HepG2 (cell line): ENCODE results near the gene SPHK1. TPM values are rescaled to one million over a fixed set of nuclear protein-coding genes. Genes with fewer than 3 reads are reported as not detected.

Source experiments
- ATAC-seq: fragments of 200-7000 bp; cut with Tn5 transposase; 3 replicates; pipeline ENCODE4 v1.9.1; 2020; ENCODE audit warnings: mild to moderate bottlenecking, moderate library complexity
- BruUV-seq: library from RNA; stranded (reverse); fragments of 400-500 nt; replicated peaks from 2 replicates; lab custom pipeline; 2021; lab: Mats Ljungman, UMichigan
- CTCF ChIA-PET: fragments of 300-600 bp; formaldehyde crosslinking; extraction: SDS; loops from one replicate; lab custom pipeline; 2021; ENCODE audit warnings: low total read pairs, inconsistent platforms, low intra/inter-chr PET ratio; lab: Yijun Ruan, JAX
- POLR2A ChIA-PET: fragments of 350-600 bp; sonication (Branson Sonifier 250); formaldehyde crosslinking; loops from one replicate; lab custom pipeline; 2020; ENCODE audit warnings: antibody characterized with exemption, inconsistent platforms; lab: Yijun Ruan, JAX
- DNase-seq: peaks from one replicate; pipeline ENCODE4 v3.0.0-alpha.2; 2015; ENCODE audit warnings: low spot score
- FAIRE-seq: peaks from 3 replicates; lab custom pipeline; 2011; peaks lifted over from hg19 to GRCh38; lab: Jason Lieb, UNC
- H2AFZ ChIP-seq: one replicate; pipeline ENCODE4 v1.6.1; 2011; ENCODE audit warnings: low read length, inconsistent platforms
- H3K27ac ChIP-seq: fragments of 300-600 bp; 3 replicates; pipeline ENCODE4 v1.8.0; 2011; ENCODE audit warnings: mixed run types, mild to moderate bottlenecking, mixed read lengths, low read length, inconsistent platforms; ENCODE audit not compliant: insufficient read depth; ENCODE audit errors: extremely low read length
- H3K27me3 ChIP-seq, 2 experiments: fragments of 200-600 bp in 1 of 2; 2 replicates in 1 of 2; 3 replicates in 1 of 2; pipeline versions ENCODE4 v1.6.0 to v1.8.0; 2011; ENCODE audit warnings: low read length in 2 of 2, mild to moderate bottlenecking in 2 of 2, moderate library complexity in 2 of 2, inconsistent platforms in 1 of 2; ENCODE audit not compliant: insufficient read depth in 2 of 2, control insufficient read depth in 1 of 2
- H3K36me3 ChIP-seq, 2 experiments: fragments of 200-600 bp in 1 of 2; replicated peaks in 1 of 2; 2 replicates in 1 of 2; 3 replicates in 1 of 2; pipeline versions ENCODE4 v1.5.1 to v1.8.0; 2011; ENCODE audit warnings: low read length in 2 of 2, inconsistent platforms in 1 of 2; ENCODE audit not compliant: insufficient read depth in 2 of 2, control insufficient read depth in 1 of 2
- H3K4me1 ChIP-seq: 2 replicates; pipeline ENCODE4 v1.5.1; 2012; ENCODE audit warnings: low read length, inconsistent platforms; ENCODE audit not compliant: insufficient read depth
- H3K4me2 ChIP-seq: 2 replicates; pipeline ENCODE4 v1.6.0; 2011; ENCODE audit warnings: low read depth, low read length, inconsistent platforms
- H3K4me3 ChIP-seq, 3 experiments: fragments of 200-600 bp in 1 of 3; sonication (generic), shearing (Covaris generic) in 1 of 3; replicated peaks in 1 of 3; 2 replicates each; pipeline ENCODE4 v1.5.1; 2011 to 2016; ENCODE audit warnings: low read length in 3 of 3, inconsistent platforms in 2 of 3, low read depth in 2 of 3, mild to moderate bottlenecking in 2 of 3, control low read depth in 1 of 3, mixed read lengths in 1 of 3; ENCODE audit not compliant: insufficient read depth in 1 of 3
- H3K79me2 ChIP-seq: one replicate; pipeline ENCODE4 v1.6.1; 2011; ENCODE audit warnings: low read length, inconsistent platforms; ENCODE audit not compliant: insufficient read depth
- H3K9ac ChIP-seq: 2 replicates; pipeline ENCODE4 v1.6.0; 2011; ENCODE audit warnings: mild to moderate bottlenecking, low read depth, low read length, inconsistent platforms; ENCODE audit not compliant: insufficient read depth
- H3K9me3 ChIP-seq: 2 replicates; pipeline ENCODE4 v1.5.1; 2012; ENCODE audit warnings: mild to moderate bottlenecking, low read length
- H4K20me1 ChIP-seq: 2 replicates; pipeline ENCODE4 v1.6.0; 2011; ENCODE audit warnings: inconsistent platforms, mild to moderate bottlenecking, low read length, moderate library complexity; ENCODE audit not compliant: insufficient read depth
- CBX1 ChIP-seq: IDR thresholded peaks from one replicate; pipeline ENCODE4 v1.6.1; 2016; ENCODE audit warnings: antibody characterized with exemption, low read depth
- ETV6 ChIP-seq: sonication (generic); formaldehyde crosslinking; conservative IDR thresholded peaks from 2 replicates; pipeline ENCODE4 v1.4.0; 2020; ENCODE audit warnings: missing genetic modification reagents
- FOXK1 ChIP-seq: sonication (generic); formaldehyde crosslinking; IDR thresholded peaks from 2 replicates; pipeline ENCODE4 v1.4.0; 2020; ENCODE audit warnings: low read depth, missing genetic modification reagents, borderline replicate concordance
- TGIF2 ChIP-seq: IDR thresholded peaks from 2 replicates; pipeline ENCODE4 v1.6.1; 2016; ENCODE audit warnings: control low read depth, missing compliant biosample characterization
- ZBTB7B ChIP-seq: sonication (generic); formaldehyde crosslinking; IDR thresholded peaks from 2 replicates; pipeline ENCODE4 v1.4.0; 2020; ENCODE audit warnings: missing genetic modification reagents
- ZFY ChIP-seq: sonication (generic); formaldehyde crosslinking; IDR thresholded peaks from 2 replicates; pipeline ENCODE4 v1.4.0; 2020; ENCODE audit warnings: missing genetic modification reagents
- ZNF205 ChIP-seq: IDR thresholded peaks from 2 replicates; pipeline ENCODE4 v1.6.1; 2018; ENCODE audit warnings: missing biosample characterization, missing genetic modification reagents
- ZNF263 ChIP-seq: sonication (generic); formaldehyde crosslinking; IDR thresholded peaks from 2 replicates; pipeline ENCODE4 v1.4.0; 2020; ENCODE audit warnings: missing genetic modification reagents
- ZNF34 ChIP-seq: sonication (generic); formaldehyde crosslinking; IDR thresholded peaks from 2 replicates; pipeline ENCODE4 v1.4.0; 2020; ENCODE audit warnings: mild to moderate bottlenecking, missing genetic modification reagents, borderline replicate concordance
- WGBS: methylation state at CpG from one replicate; pipeline ENCODE4 v1.1.6; 2017; ENCODE audit warnings: low lambda C conversion rate; 5-methylcytosine and 5-hydroxymethylcytosine counted together
- in situ Hi-C: cut with HindIII; loops from 2 replicates; pipeline ENCODE4 v1.10.0; 2017; ENCODE audit warnings: low pct_unique_long_range_greater_than_20kb; ENCODE audit not compliant: extremely low pct_ligation_motif_present
- intact Hi-C: fragments of 100-400 bp; cut with micrococcal nuclease; formaldehyde crosslinking; loops from one replicate; pipeline ENCODE4 v1.10.0; 2022; ENCODE audit not compliant: unreplicated experiment
- polyA plus RNA-seq, 8 experiments: library from polyadenylated mRNA; depleted of rRNA in 3 of 8; stranded (reverse) in 7 of 8; unstranded in 1 of 8; fragments of >200 nt; fragmentation: Illumina TruSeq in 4 of 8; extraction: Trizol in 4 of 8; gene quantifications; 2 replicates each; pipeline versions ENCODE4 v1.2.1 to v1.2.3, GENCODE V29; 2011 to 2016; ENCODE audit warnings: low read depth in 4 of 8, missing spikeins in 1 of 8, mixed read lengths in 1 of 8; ENCODE audit not compliant: insufficient read depth in 1 of 8
- total RNA-seq, 5 experiments: library from RNA; depleted of rRNA; stranded (reverse); fragments of >200 nt; fragmentation: Illumina TruSeq; extraction: Trizol; gene quantifications; 2 replicates each; pipeline ENCODE4 v1.2.3, GENCODE V29; 2016; ENCODE audit warnings: low read depth in 1 of 5
- TF ChIP-seq, protein P1 (sequence below): sonication (generic); formaldehyde crosslinking; IDR thresholded peaks from 2 replicates; pipeline ENCODE4 v1.4.0; 2020; ENCODE audit warnings: missing genetic modification reagents
- TF ChIP-seq, protein P2 (sequence below): IDR thresholded peaks from 2 replicates; pipeline ENCODE4 v1.6.1; 2018; ENCODE audit warnings: missing genetic modification reagents, mild to moderate bottlenecking, missing compliant biosample characterization
- TF ChIP-seq, protein P3 (sequence below): sonication (generic); formaldehyde crosslinking; IDR thresholded peaks from 2 replicates; pipeline ENCODE4 v1.8.1; 2023; ENCODE audit warnings: mild to moderate bottlenecking, missing genetic modification reagents, borderline replicate concordance
- TF ChIP-seq, protein P4 (sequence below): sonication (generic); formaldehyde crosslinking; IDR thresholded peaks from 2 replicates; pipeline ENCODE4 v1.8.0; 2022; ENCODE audit warnings: missing genetic modification reagents, low read depth, mild to moderate bottlenecking, borderline replicate concordance
- TF ChIP-seq, protein P5 (sequence below): IDR thresholded peaks from 2 replicates; pipeline ENCODE4 v1.6.1; 2016; ENCODE audit warnings: mild to moderate bottlenecking, missing biosample characterization, missing genetic modification reagents
- TF ChIP-seq, protein P6 (sequence below): IDR thresholded peaks from 2 replicates; pipeline ENCODE4 v1.6.1; 2016; ENCODE audit warnings: mild to moderate bottlenecking
- TF ChIP-seq, protein P7 (sequence below): IDR thresholded peaks from 2 replicates; pipeline ENCODE4 v1.6.1; 2016; ENCODE audit warnings: control low read depth

The SPHK1 gene
- total and polyA plus RNA-seq, 2 of the 13 experiments (the other 11 are each of a cell fraction or from before 2014, with no cell fraction given) = 129 to 160 TPM

DNA sequence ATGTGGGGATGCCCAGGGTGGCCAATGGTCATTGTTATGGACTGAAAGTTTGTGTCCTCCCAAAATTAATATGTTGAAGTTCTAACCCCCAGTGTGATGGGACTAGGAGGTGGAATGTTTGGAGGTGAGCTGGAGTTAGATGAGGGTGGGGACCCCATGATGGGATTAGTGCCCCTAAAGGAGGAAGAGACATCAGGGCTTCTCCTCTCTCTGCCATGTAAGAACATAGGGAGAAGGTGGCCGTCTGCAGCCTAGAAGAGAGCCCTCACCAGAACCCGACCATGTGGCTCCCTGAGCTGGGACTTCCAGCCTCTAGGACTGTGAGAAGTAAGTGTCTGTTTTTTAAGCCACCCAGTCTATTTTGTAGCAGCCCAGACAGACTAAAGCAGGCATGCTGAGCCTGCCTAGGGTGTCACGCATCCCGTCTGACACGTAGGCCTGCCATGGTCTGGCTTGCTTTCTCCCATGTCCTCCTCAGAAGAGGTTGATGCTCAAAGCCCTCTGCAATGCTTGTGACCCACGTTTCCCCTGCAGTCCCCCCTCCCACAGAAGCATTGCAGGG lies 26.7 kb upstream of the SPHK1 start:
- H3K27ac ChIP-seq = peak overlapping the region; percentile 80
- in situ Hi-C loops = no loop called here
- H2AFZ ChIP-seq = peak overlapping the region; percentile 15
- peak overlapping the region; percentile 6 to 57 (median 35) for H3K4me3 ChIP-seq
- H3K9ac ChIP-seq = peak overlapping the region; percentile 62
- ATAC-seq = peak; percentile 14
- peaks cover 75% of the 10 kb centered on the region for H3K4me1 ChIP-seq
- 39% methylated on average over 4 of the region's 6 CpGs for WGBS
- intact Hi-C loops = no loop called here
- peaks cover 10% of the 10 kb centered on the region for H3K79me2 ChIP-seq
- ChIA-PET CTCF (no interaction called here), POLR2A (interaction anchor here (0.6 to 24.7 kb wide), 7 partner anchors 10 to 50 kb away, joined by 3 to 1379 read pairs (median 6); partner anchors contain the start of genes QRICH2 and SPHK1)
- peak overlapping the region; percentile 81 for H3K4me2 ChIP-seq
- FAIRE-seq = no peak
- H3K36me3 ChIP-seq = no peaks in the 10 kb centered on the region
- TSS peak; percentile 90 for BruUV-seq
- no peaks in the 10 kb centered on the region for H4K20me1 ChIP-seq
- H3K9me3 ChIP-seq = no peaks in the 10 kb centered on the region
- peak; percentile 47 for DNase-seq
- no peaks in the 10 kb centered on the region; a peak in 1 of 5 replicates for H3K27me3 ChIP-seq
- TF ChIP-seq, protein P1, sequence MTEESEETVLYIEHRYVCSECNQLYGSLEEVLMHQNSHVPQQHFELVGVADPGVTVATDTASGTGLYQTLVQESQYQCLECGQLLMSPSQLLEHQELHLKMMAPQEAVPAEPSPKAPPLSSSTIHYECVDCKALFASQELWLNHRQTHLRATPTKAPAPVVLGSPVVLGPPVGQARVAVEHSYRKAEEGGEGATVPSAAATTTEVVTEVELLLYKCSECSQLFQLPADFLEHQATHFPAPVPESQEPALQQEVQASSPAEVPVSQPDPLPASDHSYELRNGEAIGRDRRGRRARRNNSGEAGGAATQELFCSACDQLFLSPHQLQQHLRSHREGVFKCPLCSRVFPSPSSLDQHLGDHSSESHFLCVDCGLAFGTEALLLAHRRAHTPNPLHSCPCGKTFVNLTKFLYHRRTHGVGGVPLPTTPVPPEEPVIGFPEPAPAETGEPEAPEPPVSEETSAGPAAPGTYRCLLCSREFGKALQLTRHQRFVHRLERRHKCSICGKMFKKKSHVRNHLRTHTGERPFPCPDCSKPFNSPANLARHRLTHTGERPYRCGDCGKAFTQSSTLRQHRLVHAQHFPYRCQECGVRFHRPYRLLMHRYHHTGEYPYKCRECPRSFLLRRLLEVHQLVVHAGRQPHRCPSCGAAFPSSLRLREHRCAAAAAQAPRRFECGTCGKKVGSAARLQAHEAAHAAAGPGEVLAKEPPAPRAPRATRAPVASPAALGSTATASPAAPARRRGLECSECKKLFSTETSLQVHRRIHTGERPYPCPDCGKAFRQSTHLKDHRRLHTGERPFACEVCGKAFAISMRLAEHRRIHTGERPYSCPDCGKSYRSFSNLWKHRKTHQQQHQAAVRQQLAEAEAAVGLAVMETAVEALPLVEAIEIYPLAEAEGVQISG (CRISPR knock-in tag) = peak; percentile 8; the same call in 1 of the 2 replicates
- no peak for TF ChIP-seq ZNF263 (CRISPR knock-in tag)
- peak; percentile 81 for TF ChIP-seq CBX1
- TF ChIP-seq, protein P2, sequence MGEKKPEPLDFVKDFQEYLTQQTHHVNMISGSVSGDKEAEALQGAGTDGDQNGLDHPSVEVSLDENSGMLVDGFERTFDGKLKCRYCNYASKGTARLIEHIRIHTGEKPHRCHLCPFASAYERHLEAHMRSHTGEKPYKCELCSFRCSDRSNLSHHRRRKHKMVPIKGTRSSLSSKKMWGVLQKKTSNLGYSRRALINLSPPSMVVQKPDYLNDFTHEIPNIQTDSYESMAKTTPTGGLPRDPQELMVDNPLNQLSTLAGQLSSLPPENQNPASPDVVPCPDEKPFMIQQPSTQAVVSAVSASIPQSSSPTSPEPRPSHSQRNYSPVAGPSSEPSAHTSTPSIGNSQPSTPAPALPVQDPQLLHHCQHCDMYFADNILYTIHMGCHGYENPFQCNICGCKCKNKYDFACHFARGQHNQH (CRISPR knock-in tag) = 0 out of 2 replicates have a peak, but pooled peaks have one; percentile 12
- TF ChIP-seq ZNF205 = 0 out of 2 replicates have a peak, but pooled peaks have one; percentile 44
- TF ChIP-seq, protein P3, sequence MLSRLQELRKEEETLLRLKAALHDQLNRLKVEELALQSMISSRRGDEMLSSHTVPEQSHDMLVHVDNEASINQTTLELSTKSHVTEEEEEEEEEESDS (CRISPR knock-in tag) = peak; percentile 98
- peak; percentile 45; the same call in 1 of the 2 replicates for TF ChIP-seq ZBTB7B (CRISPR knock-in tag)
- peak; percentile 34; the same call in 1 of the 2 replicates for TF ChIP-seq ZFY (CRISPR knock-in tag)
- 0 out of 2 replicates have a peak, but pooled peaks have one; percentile 41 for TF ChIP-seq TGIF2
- TF ChIP-seq, protein P4, sequence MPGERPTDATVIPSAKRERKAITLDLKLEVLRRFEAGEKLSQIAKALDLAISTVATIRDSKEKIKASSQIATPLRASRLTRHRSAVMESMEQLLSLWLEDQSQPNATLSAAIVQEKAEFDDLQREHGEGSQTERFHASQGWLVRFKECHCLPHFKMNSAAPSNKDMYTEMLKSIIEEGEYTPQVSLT (CRISPR knock-in tag) = 0 out of 2 replicates have a peak, but pooled peaks have one; percentile 33
- TF ChIP-seq, protein P5, sequence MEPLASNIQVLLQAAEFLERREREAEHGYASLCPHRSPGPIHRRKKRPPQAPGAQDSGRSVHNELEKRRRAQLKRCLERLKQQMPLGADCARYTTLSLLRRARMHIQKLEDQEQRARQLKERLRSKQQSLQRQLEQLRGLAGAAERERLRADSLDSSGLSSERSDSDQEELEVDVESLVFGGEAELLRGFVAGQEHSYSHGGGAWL (CRISPR knock-in tag) = 0 out of 2 replicates have a peak, but pooled peaks have one; percentile 51
- peak; percentile 59; the same call in 1 of the 2 replicates for TF ChIP-seq ZNF34
- TF ChIP-seq, protein P6, sequence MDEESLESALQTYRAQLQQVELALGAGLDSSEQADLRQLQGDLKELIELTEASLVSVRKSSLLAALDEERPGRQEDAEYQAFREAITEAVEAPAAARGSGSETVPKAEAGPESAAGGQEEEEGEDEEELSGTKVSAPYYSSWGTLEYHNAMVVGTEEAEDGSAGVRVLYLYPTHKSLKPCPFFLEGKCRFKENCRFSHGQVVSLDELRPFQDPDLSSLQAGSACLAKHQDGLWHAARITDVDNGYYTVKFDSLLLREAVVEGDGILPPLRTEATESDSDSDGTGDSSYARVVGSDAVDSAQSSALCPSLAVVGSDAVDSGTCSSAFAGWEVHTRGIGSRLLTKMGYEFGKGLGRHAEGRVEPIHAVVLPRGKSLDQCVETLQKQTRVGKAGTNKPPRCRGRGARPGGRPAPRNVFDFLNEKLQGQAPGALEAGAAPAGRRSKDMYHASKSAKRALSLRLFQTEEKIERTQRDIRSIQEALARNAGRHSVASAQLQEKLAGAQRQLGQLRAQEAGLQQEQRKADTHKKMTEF = peak; percentile 36; the same call in 1 of the 2 replicates
- peak; percentile 50; the same call in 1 of the 2 replicates for TF ChIP-seq ETV6 (CRISPR knock-in tag)
- TF ChIP-seq, protein P7, sequence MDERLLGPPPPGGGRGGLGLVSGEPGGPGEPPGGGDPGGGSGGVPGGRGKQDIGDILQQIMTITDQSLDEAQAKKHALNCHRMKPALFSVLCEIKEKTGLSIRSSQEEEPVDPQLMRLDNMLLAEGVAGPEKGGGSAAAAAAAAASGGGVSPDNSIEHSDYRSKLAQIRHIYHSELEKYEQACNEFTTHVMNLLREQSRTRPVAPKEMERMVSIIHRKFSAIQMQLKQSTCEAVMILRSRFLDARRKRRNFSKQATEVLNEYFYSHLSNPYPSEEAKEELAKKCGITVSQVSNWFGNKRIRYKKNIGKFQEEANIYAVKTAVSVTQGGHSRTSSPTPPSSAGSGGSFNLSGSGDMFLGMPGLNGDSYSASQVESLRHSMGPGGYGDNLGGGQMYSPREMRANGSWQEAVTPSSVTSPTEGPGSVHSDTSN (CRISPR knock-in tag) = 0 out of 2 replicates have a peak, but pooled peaks have one; percentile 31
- TF ChIP-seq FOXK1 (CRISPR knock-in tag) = 0 out of 2 replicates have a peak, but pooled peaks have one; percentile 17
